A549 treated with ZK216348 at 1 μM for 4 hours (cell line): ENCODE data around the gene CTAGE6. TPM values are rescaled to one million over a fixed set of nuclear protein-coding genes. Genes with fewer than 3 reads are reported as not detected.

Experiments used
- total RNA-seq: library from RNA; stranded (reverse); fragments of 200-300 nt; extraction: Qiagen RNA extraction; gene quantifications from 5 replicates; pipeline ENCODE4 v1.2.3, GENCODE V29; 2022; ENCODE audit warnings: low read depth

CTAGE6 gene, protein sequence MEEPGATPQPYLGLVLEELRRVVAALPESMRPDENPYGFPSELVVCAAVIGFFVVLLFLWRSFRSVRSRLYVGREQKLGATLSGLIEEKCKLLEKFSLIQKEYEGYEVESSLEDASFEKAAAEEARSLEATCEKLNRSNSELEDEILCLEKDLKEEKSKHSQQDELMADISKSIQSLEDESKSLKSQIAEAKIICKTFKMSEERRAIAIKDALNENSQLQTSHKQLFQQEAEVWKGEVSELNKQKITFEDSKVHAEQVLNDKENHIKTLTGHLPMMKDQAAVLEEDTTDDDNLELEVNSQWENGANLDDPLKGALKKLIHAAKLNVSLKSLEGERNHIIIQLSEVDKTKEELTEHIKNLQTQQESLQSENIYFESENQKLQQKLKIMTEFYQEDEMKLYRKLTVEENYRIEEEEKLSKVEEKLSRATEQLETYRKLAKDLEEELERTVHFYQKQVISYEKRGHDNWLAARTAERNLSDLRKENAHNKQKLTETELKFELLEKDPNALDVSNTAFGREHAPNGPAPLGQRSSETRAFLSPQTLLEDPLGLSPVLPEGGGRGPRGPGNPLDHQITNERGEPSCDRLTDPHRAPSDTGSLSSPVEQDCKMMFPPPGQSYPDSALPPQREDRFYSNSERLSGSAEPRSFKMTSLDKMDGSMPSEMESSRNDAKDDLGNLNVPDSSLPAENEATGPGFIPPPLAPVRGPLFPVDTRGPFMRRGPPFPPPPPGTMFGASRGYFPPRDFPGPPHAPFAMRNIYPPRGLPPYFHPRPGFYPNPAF
- total RNA-seq, result not detected in 5 replicates

GRCh38 chr7:143757596-143757995, at the start of gene CTAGE6:
CTAGE6 (minus strand) TSS chr7:143757696; CDS start chr7:143757658, 38 bp downstream.

Other genes starting within 250 kb of the CTAGE6 start
- not detected in 5 replicates for gene CTAGE15, start 185.9 kb downstream of the CTAGE6 start, total RNA-seq
- 0.27 to 0.75 TPM (median 0.53 TPM) in 5 replicates for gene TCAF2, start 136.7 kb downstream of the CTAGE6 start, total RNA-seq
- gene TCAF1, start 144.5 kb upstream of the CTAGE6 start, total RNA-seq, result 11.8 to 21.6 TPM (median 17.9 TPM) in 5 replicates
- gene OR2F2, start 177.5 kb upstream of the CTAGE6 start, total RNA-seq, result not detected in 5 replicates
- gene OR2F1, start 197.1 kb upstream of the CTAGE6 start, total RNA-seq, result not detected in 5 replicates
- not detected in 5 replicates for gene OR6B1, start 242.6 kb upstream of the CTAGE6 start, total RNA-seq